Liver (tissue), 9 donors: ENCODE results near the gene OPN1MW3. TPM values are rescaled to one million over a fixed set of nuclear protein-coding genes. Genes with fewer than 3 reads are reported as not detected.

Experiments used
- DNase-seq: peaks from one replicate; pipeline ENCODE4 v3.0.0-alpha.2; 2017; ENCODE audit warnings: low spot score
- H3K27ac ChIP-seq, 2 donors: one replicate each; pipeline ENCODE4 v1.7.0; 2013; ENCODE audit warnings: inconsistent platforms in 2 of 2, low read length in 2 of 2, control low read depth in 1 of 2, low read depth in 1 of 2, mild to moderate bottlenecking in 1 of 2
- H3K27me3 ChIP-seq, 4 donors: one replicate each; pipeline versions ENCODE4 v1.6.1 to v1.7.0; 2013; ENCODE audit warnings: low read length in 3 of 4, inconsistent platforms in 1 of 4, mild to moderate bottlenecking in 1 of 4, moderate library complexity in 1 of 4; ENCODE audit not compliant: control insufficient read depth in 4 of 4, insufficient read depth in 4 of 4
- H3K36me3 ChIP-seq, 4 donors: one replicate each; pipeline versions ENCODE4 v1.6.1 to v1.7.0; 2013; ENCODE audit warnings: low read length in 3 of 4, mild to moderate bottlenecking in 3 of 4, low read depth in 1 of 4, moderate library complexity in 1 of 4; ENCODE audit not compliant: control insufficient read depth in 4 of 4, insufficient read depth in 3 of 4
- H3K4me1 ChIP-seq, 4 donors: one replicate each; pipeline versions ENCODE4 v1.6.1 to v1.7.0; 2013; ENCODE audit warnings: low read length in 3 of 4, mild to moderate bottlenecking in 3 of 4, moderate library complexity in 1 of 4; ENCODE audit not compliant: control insufficient read depth in 4 of 4, insufficient read depth in 4 of 4
- H3K4me3 ChIP-seq, 3 donors: one replicate each; pipeline versions ENCODE4 v1.6.1 to v1.7.0; 2013; ENCODE audit warnings: low read length in 3 of 3, control low read depth in 1 of 3, low read depth in 1 of 3, mild to moderate bottlenecking in 1 of 3
- H3K9ac ChIP-seq, 2 donors: one replicate each; pipeline ENCODE4 v1.7.0; 2013; ENCODE audit warnings: low read length in 2 of 2, mild to moderate bottlenecking in 2 of 2, moderate library complexity in 2 of 2, control low read depth in 1 of 2, low read depth in 1 of 2
- H3K9me3 ChIP-seq, 4 donors: one replicate each; pipeline versions ENCODE4 v1.6.1 to v1.7.0; 2013; ENCODE audit warnings: low read length in 3 of 4; ENCODE audit not compliant: control insufficient read depth in 4 of 4
- EGR1 ChIP-seq, 2 donors: IDR thresholded peaks; 2 replicates each; pipeline ENCODE4 v1.6.1; 2016 to 2018; ENCODE audit warnings: antibody characterized with exemption in 2 of 2, low read depth in 2 of 2
- FOXA1 ChIP-seq: IDR thresholded peaks from 2 replicates; pipeline ENCODE4 v1.6.1; 2016; ENCODE audit warnings: antibody characterized with exemption
- FOXA2 ChIP-seq: IDR thresholded peaks from 2 replicates; pipeline ENCODE4 v1.6.1; 2016; ENCODE audit warnings: antibody characterized with exemption
- GABPA ChIP-seq, 2 donors: IDR thresholded peaks in 1 of 2; conservative IDR thresholded peaks in 1 of 2; 2 replicates each; pipeline ENCODE4 v1.6.1; 2016; ENCODE audit warnings: antibody characterized with exemption in 2 of 2, mild to moderate bottlenecking in 1 of 2, moderate library complexity in 1 of 2
- HNF4A ChIP-seq, 2 donors: conservative IDR thresholded peaks; 2 replicates each; pipeline ENCODE4 v1.6.1; 2016; ENCODE audit warnings: antibody characterized with exemption in 2 of 2, mild to moderate bottlenecking in 2 of 2
- HNF4G ChIP-seq: IDR thresholded peaks from 2 replicates; pipeline ENCODE4 v1.6.1; 2016; ENCODE audit warnings: antibody characterized with exemption
- JUND ChIP-seq, 2 donors: IDR thresholded peaks; 2 replicates each; pipeline ENCODE4 v1.6.1; 2016; ENCODE audit warnings: antibody characterized with exemption in 2 of 2
- NR2F2 ChIP-seq: IDR thresholded peaks from 2 replicates; pipeline ENCODE4 v1.6.1; 2016; ENCODE audit warnings: antibody characterized with exemption
- RAD21 ChIP-seq, 2 donors: IDR thresholded peaks; 2 replicates each; pipeline ENCODE4 v1.6.1; 2016; ENCODE audit warnings: antibody characterized with exemption in 2 of 2, mild to moderate bottlenecking in 2 of 2
- RXRA ChIP-seq, 2 donors: IDR thresholded peaks; 2 replicates each; pipeline ENCODE4 v1.6.1; 2017 to 2018; ENCODE audit warnings: antibody characterized with exemption in 2 of 2, mild to moderate bottlenecking in 1 of 2
- SP1 ChIP-seq: IDR thresholded peaks from 2 replicates; pipeline ENCODE4 v1.6.1; 2018; ENCODE audit warnings: antibody characterized with exemption, mild to moderate bottlenecking
- TAF1 ChIP-seq: conservative IDR thresholded peaks from 2 replicates; pipeline ENCODE4 v1.6.1; 2016; ENCODE audit warnings: antibody characterized with exemption, mild to moderate bottlenecking
- YY1 ChIP-seq: IDR thresholded peaks from 2 replicates; pipeline ENCODE4 v1.6.1; 2016; ENCODE audit warnings: antibody characterized with exemption, mild to moderate bottlenecking
- WGBS: extraction: QIAGEN DNeasy Blood & Tissue Kit; methylation state at CpG from one replicate; pipeline ENCODE4 v1.1.7; 2013; 5-methylcytosine and 5-hydroxymethylcytosine counted together
- polyA plus RNA-seq, 2 donors: library from polyadenylated mRNA; stranded (reverse) in 1 of 2; unstranded in 1 of 2; fragments of 200-250 nt in 1 of 2; fragments of >200 nt in 1 of 2; fragmentation: Nextera tagmentation in 1 of 2; extraction: Ambion mirVana in 1 of 2; gene quantifications; one replicate each; pipeline versions ENCODE4 v1.2.1 to v1.2.3, GENCODE V29; 2013 to 2015
- total RNA-seq, 2 donors: library from RNA; depleted of rRNA; stranded (reverse); fragments of >200 nt; gene quantifications; one replicate each; pipeline ENCODE4 v1.2.3, GENCODE V29; 2014
- TF ChIP-seq, protein P1 (sequence below): fragments of 150-350 bp; IDR thresholded peaks from 2 replicates; pipeline ENCODE4 v1.5.1; 2017; ENCODE audit warnings: improper control_type of control experiment, low read depth, low read length; ENCODE audit not compliant: missing input control
- TF ChIP-seq, protein P2 (sequence below): IDR thresholded peaks from 2 replicates; pipeline ENCODE4 v1.6.1; 2016; ENCODE audit warnings: antibody characterized with exemption, mild to moderate bottlenecking
- TF ChIP-seq, protein P3 (sequence below): IDR thresholded peaks from 2 replicates; pipeline ENCODE4 v1.6.1; 2016; ENCODE audit warnings: antibody characterized with exemption
- TF ChIP-seq, protein P4 (sequence below): IDR thresholded peaks from 2 replicates; pipeline ENCODE4 v1.6.1; 2016; ENCODE audit warnings: antibody characterized with exemption
- TF ChIP-seq, protein P5 (sequence below): IDR thresholded peaks from 2 replicates; pipeline ENCODE4 v1.6.1; 2016; ENCODE audit warnings: antibody characterized with exemption
- donor health status: healthy.
- donor health status: healthy.
- donor health status: healthy.
- donor health status: healthy.
- donor health status: healthy.

Gene OPN1MW3
- total and polyA plus RNA-seq, 4 donors = not detected

DNA sequence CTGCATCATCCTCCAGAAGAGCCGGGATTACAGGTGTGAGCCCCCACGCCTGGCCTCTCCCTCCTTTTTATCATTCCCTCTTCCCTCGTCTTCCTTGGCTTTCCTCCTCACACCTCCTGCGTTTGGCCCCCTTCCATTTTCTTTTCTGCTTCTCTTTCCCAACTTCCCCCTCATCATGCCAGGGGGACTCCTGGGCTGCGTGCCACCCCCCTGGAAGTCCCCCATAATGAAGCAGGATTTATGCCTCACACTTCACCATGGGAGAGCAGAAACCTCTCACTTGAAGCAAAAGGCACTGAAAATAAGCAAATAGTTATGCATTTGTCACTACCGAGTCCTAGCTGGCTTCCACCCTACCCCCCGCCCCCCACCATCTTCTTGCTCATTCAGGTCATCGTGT, 46.1 kb downstream of the OPN1MW3 start:
- TF ChIP-seq, protein P1, sequence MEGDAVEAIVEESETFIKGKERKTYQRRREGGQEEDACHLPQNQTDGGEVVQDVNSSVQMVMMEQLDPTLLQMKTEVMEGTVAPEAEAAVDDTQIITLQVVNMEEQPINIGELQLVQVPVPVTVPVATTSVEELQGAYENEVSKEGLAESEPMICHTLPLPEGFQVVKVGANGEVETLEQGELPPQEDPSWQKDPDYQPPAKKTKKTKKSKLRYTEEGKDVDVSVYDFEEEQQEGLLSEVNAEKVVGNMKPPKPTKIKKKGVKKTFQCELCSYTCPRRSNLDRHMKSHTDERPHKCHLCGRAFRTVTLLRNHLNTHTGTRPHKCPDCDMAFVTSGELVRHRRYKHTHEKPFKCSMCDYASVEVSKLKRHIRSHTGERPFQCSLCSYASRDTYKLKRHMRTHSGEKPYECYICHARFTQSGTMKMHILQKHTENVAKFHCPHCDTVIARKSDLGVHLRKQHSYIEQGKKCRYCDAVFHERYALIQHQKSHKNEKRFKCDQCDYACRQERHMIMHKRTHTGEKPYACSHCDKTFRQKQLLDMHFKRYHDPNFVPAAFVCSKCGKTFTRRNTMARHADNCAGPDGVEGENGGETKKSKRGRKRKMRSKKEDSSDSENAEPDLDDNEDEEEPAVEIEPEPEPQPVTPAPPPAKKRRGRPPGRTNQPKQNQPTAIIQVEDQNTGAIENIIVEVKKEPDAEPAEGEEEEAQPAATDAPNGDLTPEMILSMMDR = no peak
- no peak for TF ChIP-seq HNF4G
- no peak for TF ChIP-seq NR2F2
- TF ChIP-seq, protein P2, sequence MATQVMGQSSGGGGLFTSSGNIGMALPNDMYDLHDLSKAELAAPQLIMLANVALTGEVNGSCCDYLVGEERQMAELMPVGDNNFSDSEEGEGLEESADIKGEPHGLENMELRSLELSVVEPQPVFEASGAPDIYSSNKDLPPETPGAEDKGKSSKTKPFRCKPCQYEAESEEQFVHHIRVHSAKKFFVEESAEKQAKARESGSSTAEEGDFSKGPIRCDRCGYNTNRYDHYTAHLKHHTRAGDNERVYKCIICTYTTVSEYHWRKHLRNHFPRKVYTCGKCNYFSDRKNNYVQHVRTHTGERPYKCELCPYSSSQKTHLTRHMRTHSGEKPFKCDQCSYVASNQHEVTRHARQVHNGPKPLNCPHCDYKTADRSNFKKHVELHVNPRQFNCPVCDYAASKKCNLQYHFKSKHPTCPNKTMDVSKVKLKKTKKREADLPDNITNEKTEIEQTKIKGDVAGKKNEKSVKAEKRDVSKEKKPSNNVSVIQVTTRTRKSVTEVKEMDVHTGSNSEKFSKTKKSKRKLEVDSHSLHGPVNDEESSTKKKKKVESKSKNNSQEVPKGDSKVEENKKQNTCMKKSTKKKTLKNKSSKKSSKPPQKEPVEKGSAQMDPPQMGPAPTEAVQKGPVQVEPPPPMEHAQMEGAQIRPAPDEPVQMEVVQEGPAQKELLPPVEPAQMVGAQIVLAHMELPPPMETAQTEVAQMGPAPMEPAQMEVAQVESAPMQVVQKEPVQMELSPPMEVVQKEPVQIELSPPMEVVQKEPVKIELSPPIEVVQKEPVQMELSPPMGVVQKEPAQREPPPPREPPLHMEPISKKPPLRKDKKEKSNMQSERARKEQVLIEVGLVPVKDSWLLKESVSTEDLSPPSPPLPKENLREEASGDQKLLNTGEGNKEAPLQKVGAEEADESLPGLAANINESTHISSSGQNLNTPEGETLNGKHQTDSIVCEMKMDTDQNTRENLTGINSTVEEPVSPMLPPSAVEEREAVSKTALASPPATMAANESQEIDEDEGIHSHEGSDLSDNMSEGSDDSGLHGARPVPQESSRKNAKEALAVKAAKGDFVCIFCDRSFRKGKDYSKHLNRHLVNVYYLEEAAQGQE = no peak
- TF ChIP-seq GABPA (IDR thresholded peaks at IDR 0.05 in 1 of 2, conservative IDR thresholded peaks at IDR 0.05 in 1 of 2) = no peak
- no peak for TF ChIP-seq TAF1
- no peak for TF ChIP-seq HNF4A (conservative IDR thresholded peaks at IDR 0.05)
- Histone ChIP-seq H3K4me1 (peaks cover 0 to 2% (median under 1%) of the 10 kb centered on the region in 4 donors), H3K27me3 (no peaks in the 10 kb centered on the region), H3K36me3 (no peaks in the 10 kb centered on the region), H3K4me3 (no peak overlapping the region), H3K27ac (no peak overlapping the region), H3K9ac (no peak overlapping the region), H3K9me3 (no peaks in the 10 kb centered on the region)
- 85% methylated on average over 8 of the region's 8 CpGs for WGBS
- DNase-seq = no peak

DNA sequence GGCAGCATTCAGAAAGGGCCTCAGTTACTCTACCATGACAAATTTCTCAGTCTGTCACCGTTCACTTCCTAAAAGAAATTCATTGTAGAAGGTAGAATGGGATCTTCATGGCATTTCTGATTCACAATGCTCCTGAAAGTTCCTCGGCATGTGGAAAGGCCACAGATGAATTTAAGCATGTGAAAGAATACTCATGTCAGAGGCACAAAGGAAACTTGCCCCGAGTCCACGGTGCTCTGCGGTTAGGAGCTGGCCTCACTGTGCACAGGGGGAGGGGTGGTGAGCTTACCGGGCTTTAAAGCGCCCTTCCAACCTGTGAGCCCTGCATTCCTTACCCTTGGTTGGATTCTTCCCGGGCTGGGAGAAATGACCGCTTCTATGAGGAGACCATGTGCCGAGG, 47.5 kb downstream of the OPN1MW3 start:
- no peaks in the 10 kb centered on the region for H3K27me3 ChIP-seq
- WGBS = 87% methylated on average over 10 of the region's 10 CpGs
- no peak for DNase-seq
- no peak for TF ChIP-seq YY1
- no peak for TF ChIP-seq TAF1
- TF ChIP-seq, protein P3, sequence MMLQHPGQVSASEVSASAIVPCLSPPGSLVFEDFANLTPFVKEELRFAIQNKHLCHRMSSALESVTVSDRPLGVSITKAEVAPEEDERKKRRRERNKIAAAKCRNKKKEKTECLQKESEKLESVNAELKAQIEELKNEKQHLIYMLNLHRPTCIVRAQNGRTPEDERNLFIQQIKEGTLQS = no peak
- TF ChIP-seq HNF4A (conservative IDR thresholded peaks at IDR 0.05) = no peak
- TF ChIP-seq GABPA (IDR thresholded peaks at IDR 0.05 in 1 of 2, conservative IDR thresholded peaks at IDR 0.05 in 1 of 2) = no peak
- no peak for TF ChIP-seq NR2F2
- no peak for TF ChIP-seq FOXA2
- TF ChIP-seq JUND (IDR thresholded peaks at IDR 0.05) = no peak
- TF ChIP-seq, protein P4, sequence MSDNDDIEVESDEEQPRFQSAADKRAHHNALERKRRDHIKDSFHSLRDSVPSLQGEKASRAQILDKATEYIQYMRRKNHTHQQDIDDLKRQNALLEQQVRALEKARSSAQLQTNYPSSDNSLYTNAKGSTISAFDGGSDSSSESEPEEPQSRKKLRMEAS = no peak
- TF ChIP-seq, protein P1 = no peak
- no peak for TF ChIP-seq FOXA1
- no peak for TF ChIP-seq RXRA (IDR thresholded peaks at IDR 0.05)
- no peak for TF ChIP-seq HNF4G
- TF ChIP-seq, protein P2 = no peak
- TF ChIP-seq SP1 = no peak
- no peak for TF ChIP-seq EGR1 (IDR thresholded peaks at IDR 0.05; ENCODE audit: low read depth in 2 of 2)
- TF ChIP-seq, protein P5, sequence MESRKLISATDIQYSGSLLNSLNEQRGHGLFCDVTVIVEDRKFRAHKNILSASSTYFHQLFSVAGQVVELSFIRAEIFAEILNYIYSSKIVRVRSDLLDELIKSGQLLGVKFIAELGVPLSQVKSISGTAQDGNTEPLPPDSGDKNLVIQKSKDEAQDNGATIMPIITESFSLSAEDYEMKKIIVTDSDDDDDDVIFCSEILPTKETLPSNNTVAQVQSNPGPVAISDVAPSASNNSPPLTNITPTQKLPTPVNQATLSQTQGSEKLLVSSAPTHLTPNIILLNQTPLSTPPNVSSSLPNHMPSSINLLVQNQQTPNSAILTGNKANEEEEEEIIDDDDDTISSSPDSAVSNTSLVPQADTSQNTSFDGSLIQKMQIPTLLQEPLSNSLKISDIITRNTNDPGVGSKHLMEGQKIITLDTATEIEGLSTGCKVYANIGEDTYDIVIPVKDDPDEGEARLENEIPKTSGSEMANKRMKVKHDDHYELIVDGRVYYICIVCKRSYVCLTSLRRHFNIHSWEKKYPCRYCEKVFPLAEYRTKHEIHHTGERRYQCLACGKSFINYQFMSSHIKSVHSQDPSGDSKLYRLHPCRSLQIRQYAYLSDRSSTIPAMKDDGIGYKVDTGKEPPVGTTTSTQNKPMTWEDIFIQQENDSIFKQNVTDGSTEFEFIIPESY = no peak
- no peak for TF ChIP-seq RAD21 (IDR thresholded peaks at IDR 0.05)
- no peak overlapping the region for H3K27ac ChIP-seq
- no peaks in the 10 kb centered on the region for H3K36me3 ChIP-seq
- H3K9ac ChIP-seq = no peak overlapping the region
- no peak overlapping the region for H3K4me3 ChIP-seq
- H3K4me1 ChIP-seq = peaks cover 0 to 5% (median under 1%) of the 10 kb centered on the region in 4 donors
- H3K9me3 ChIP-seq = no peaks in the 10 kb centered on the region
